ENCODE measurements around the gene ARHGEF10L.

DNA sequence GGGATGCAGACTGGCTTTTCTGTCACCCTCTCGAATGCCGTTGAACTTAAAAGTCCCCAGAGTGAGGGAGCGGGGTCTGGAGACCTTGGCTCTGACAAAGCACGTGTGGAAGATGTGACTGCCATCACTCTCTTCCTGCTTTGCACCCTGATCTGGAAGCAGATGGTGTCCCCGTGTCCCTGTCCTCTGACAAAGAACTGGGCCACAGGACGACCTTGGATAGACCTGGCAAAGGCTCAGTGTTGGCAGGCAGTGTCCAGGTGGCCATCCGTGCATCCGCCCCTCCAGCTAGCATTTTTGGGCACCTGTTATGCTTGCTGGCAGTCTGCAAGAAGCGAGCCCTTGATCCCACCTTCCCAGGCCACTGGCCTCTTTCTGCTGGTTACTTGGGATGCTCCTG lies 27.4 kb downstream of the ARHGEF10L start:
- TF ChIP-seq EZH2 (IDR thresholded peaks at IDR 0.05; ENCODE audit: low read depth): no peak
- TF ChIP-seq, protein P1, sequence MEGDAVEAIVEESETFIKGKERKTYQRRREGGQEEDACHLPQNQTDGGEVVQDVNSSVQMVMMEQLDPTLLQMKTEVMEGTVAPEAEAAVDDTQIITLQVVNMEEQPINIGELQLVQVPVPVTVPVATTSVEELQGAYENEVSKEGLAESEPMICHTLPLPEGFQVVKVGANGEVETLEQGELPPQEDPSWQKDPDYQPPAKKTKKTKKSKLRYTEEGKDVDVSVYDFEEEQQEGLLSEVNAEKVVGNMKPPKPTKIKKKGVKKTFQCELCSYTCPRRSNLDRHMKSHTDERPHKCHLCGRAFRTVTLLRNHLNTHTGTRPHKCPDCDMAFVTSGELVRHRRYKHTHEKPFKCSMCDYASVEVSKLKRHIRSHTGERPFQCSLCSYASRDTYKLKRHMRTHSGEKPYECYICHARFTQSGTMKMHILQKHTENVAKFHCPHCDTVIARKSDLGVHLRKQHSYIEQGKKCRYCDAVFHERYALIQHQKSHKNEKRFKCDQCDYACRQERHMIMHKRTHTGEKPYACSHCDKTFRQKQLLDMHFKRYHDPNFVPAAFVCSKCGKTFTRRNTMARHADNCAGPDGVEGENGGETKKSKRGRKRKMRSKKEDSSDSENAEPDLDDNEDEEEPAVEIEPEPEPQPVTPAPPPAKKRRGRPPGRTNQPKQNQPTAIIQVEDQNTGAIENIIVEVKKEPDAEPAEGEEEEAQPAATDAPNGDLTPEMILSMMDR (conservative IDR thresholded peaks at IDR 0.05): no peak
